ENCODE measurements around the gene STARD3NL. TPM values are rescaled to one million over a fixed set of nuclear protein-coding genes. Genes with fewer than 3 reads are reported as not detected.

STARD3NL gene
- total and polyA plus RNA-seq, 10 of the 15 experiments (the other 5 are each of a cell fraction or from before 2014, with no cell fraction given) = 66.1 to 133 (median 85.7) TPM

- Histone ChIP-seq H3K9me3 (replicated peaks; ENCODE audit: control insufficient read depth, insufficient read depth, low read length) (no peaks in the 10 kb centered on the region), H3K27me3 (replicated peaks in 1 of 2; ENCODE audit: control insufficient read depth in 2 of 2, insufficient read depth in 2 of 2, low read length in 1 of 2) (no peaks in the 10 kb centered on the region), H3K27ac (ENCODE audit: control insufficient read depth, insufficient read depth) (no peak overlapping the region), H3K4me1 (ENCODE audit: control insufficient read depth, insufficient read depth, low read length) (no peaks in the 10 kb centered on the region), H3K79me2 (ENCODE audit: control insufficient read depth, insufficient read depth, low read length) (no peaks in the 10 kb centered on the region), H3K36me3 (ENCODE audit: control insufficient read depth in 2 of 2, insufficient read depth in 2 of 2, low read length in 1 of 2) (no peaks in the 10 kb centered on the region), H2AFZ (ENCODE audit: control insufficient read depth, low read depth, low read length) (no peak overlapping the region), H3K4me3 (no peak overlapping the region), H4K20me1 (ENCODE audit: control insufficient read depth, insufficient read depth) (no peaks in the 10 kb centered on the region), H3K4me2 (ENCODE audit: control insufficient read depth, insufficient read depth) (no peak overlapping the region), H3K9ac (ENCODE audit: control insufficient read depth, insufficient read depth, low read length) (no peak overlapping the region)
- ChIA-PET POLR2A (no interaction called here), RAD21 (ENCODE audit: unreplicated experiment) (no interaction called here), SMC1A (ENCODE audit: uncharacterized antibody, unreplicated experiment) (interaction anchor here (1.3 to 1.6 kb wide), 2 partner anchors 11 to 13 kb away, joined by 3 to 5 read pairs; no protein-coding TSS in a partner anchor), CTCF (interaction anchor here (1.3 kb wide), 1 partner anchor 74 kb away, joined by 3 read pairs; no protein-coding TSS in a partner anchor)
- no peak for FAIRE-seq
- in situ Hi-C loops (cut with MboI) (no loop called here), intact Hi-C loops (cut with micrococcal nuclease; ENCODE audit: unreplicated experiment) (no loop called here)
- no TSS peak for BruUV-seq (replicated peaks)
- peak; percentile 48 for ATAC-seq
- DNase-seq (ENCODE audit: low read depth, low spot score) = no peak
- no peak for TF ChIP-seq NR2F1 (conservative IDR thresholded peaks at IDR 0.05)
- TF ChIP-seq BMI1 (IDR thresholded peaks at IDR 0.05; ENCODE audit: borderline replicate concordance) = no peak
- no peak for TF ChIP-seq CBX3 (IDR thresholded peaks at IDR 0.05; ENCODE audit: borderline replicate concordance, low read depth)
- no peak for TF ChIP-seq SKIL (IDR thresholded peaks at IDR 0.05; ENCODE audit: low read depth, poor library complexity, severe bottlenecking)
- no peak for TF ChIP-seq MEF2A (IDR thresholded peaks at IDR 0.05; ENCODE audit: insufficient read depth, low read depth, low read length)
- TF ChIP-seq PAX5 (IDR thresholded peaks at IDR 0.05; ENCODE audit: borderline replicate concordance, low read depth, low read length) = no peak
- 40% methylated on average over 3 of the region's 3 CpGs for WGBS (ENCODE audit: insufficient coverage, insufficient replicate concordance, low lambda C conversion rate, missing lambda C conversion rate)
Measured at GRCh38 chr7:38245409-38245977, 67.4 kb downstream of the STARD3NL start.
